LNCAP (cell line): ENCODE measurements around the gene FRMD4A.

ENCODE experiments used
- TF ChIP-seq, protein P1 (sequence below): fragments of 450-650 bp; IDR thresholded peaks from 2 replicates; pipeline ENCODE4 v1.5.1; 2017; ENCODE audit warnings: mild to moderate bottlenecking

FRMD4A gene

DNA sequence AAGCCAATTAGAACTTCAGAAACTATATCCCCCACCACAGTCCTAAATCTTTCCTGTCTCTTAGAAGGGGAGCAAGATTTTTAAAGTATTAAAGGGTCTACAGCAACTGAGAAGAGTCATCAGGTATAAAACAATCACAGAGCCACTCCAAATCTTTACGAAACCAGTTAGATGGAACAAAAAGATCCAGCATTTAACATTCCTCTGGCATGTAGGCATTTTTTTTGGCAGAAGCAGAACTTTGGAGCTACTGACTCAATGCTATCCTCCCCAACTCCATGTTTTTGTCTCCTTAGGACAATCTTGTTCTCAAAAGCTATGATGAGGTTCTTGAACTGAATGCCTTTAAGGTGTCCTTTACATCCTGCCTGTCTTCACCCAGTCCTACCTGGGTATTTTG is 410.7 kb downstream of the FRMD4A start:
- TF ChIP-seq, protein P1, sequence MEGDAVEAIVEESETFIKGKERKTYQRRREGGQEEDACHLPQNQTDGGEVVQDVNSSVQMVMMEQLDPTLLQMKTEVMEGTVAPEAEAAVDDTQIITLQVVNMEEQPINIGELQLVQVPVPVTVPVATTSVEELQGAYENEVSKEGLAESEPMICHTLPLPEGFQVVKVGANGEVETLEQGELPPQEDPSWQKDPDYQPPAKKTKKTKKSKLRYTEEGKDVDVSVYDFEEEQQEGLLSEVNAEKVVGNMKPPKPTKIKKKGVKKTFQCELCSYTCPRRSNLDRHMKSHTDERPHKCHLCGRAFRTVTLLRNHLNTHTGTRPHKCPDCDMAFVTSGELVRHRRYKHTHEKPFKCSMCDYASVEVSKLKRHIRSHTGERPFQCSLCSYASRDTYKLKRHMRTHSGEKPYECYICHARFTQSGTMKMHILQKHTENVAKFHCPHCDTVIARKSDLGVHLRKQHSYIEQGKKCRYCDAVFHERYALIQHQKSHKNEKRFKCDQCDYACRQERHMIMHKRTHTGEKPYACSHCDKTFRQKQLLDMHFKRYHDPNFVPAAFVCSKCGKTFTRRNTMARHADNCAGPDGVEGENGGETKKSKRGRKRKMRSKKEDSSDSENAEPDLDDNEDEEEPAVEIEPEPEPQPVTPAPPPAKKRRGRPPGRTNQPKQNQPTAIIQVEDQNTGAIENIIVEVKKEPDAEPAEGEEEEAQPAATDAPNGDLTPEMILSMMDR: no peak

DNA sequence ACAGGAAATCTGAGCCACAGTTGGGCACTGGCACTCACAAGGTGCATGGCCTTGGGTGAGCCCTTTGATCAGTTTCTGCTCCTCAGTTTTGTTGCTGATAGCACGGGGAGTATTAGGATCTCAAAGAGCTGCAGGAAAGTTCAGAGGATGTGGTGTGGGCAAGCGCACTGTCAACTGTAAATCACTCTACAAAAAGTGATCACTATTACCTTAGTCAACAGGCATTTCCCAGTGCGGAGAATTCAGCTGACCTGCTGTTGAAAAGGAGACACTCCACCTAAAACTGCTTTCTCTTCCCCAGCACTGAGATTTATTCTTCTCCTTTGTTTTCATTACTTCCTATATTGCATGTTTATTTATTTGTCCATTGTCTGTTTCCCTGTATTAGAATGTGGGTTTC is 412.9 kb downstream of the FRMD4A start:
- TF ChIP-seq, protein P1: no peak

DNA sequence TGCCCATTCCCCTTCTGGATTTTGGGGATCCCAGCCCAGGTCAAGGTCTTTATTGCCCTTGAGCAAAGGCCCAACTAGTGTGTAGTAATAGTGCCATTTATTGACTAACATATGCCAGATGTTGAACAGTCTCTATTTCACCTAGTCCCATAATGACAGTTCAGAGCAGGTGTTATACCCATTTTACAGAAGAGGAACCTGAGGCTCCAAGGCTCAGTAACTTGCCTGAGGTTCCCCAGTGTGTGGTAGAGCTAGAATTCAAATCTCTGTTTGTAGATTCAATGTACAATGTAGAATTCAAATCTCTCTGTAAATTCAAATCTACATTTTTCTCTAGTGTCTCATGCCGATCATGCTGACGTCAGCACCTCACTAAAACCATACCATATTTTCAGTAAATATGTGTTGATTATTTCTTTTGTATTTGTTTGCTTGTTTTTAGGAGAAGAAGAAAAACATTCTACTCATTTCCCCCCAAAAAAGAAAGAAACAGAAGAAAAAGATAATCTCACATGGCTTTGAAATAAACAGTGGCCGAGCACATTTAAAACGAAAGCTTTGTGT is 414.3 kb downstream of the FRMD4A start:
- TF ChIP-seq, protein P1: no peak

DNA sequence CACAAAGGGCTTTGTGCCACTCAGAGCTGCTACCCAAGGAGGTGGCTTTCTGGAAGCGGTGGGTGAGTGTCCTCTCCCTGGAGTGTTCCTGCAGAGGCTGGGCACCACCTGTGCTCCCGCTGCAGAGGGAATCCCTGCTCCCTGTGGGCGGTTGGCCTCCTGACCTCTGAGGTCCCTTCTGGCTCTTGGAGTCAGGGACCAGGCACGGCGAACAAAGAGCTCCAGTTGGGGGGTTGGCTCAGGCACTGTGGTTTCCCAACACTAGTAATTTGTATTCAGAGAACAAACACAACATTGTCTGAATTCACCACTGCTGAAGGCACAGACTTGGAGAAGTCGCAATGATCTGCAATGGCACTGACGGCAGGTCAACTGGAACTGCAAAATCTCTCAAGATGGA is 415.0 kb downstream of the FRMD4A start:
- TF ChIP-seq, protein P1: no peak

DNA sequence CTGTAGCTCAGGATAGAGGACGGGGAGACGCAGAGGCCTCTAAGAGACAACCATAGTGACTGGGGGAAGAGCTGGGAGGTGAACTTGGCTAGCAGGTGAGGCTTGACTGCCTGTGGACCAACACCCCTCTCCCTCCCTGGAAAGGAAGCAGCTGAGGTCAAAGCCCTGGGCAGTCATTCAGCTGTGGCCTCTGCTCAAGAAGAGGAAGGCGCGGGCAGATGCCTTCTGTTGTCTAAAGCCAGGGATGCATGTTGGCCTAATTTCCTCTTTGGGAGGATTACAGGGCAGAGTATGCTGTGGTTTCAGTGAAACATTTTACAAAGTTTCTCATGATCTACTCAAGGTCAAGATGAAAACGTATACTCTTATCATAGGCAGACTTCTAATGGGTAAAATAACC is 416.8 kb downstream of the FRMD4A start:
- TF ChIP-seq, protein P1: no peak

DNA sequence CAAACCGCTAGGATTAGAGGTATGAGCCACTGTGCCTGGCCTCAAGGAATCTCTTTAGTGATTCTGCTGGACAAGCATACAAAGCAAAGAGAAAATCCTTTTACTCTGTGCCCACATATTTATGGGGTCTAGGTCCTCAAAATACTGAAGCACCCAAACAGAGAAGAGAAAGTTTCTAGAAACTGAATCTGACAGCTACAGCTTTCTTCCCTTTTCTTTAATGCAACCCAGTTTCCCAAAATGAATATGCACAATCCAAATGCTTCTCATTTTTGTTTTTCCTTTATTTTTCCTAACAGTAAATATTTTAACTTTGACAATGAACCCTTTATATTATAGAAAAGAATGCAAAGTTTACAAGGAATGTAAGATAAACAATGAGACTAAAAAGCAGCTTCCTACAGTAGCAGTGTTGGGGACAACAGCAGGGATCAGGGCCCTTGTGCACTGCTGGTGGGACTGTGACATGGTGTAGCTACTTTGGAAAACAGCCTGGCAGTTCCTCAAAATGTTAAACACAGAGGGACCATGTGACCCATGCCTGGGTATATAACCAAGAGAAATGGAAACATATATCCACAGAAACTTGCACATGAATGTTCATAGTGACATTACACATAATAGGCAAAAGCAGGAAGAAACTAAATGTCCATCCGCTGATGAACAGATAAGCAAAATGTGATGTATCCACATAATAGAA is 418.8 kb downstream of the FRMD4A start:
- TF ChIP-seq, protein P1: no peak

DNA sequence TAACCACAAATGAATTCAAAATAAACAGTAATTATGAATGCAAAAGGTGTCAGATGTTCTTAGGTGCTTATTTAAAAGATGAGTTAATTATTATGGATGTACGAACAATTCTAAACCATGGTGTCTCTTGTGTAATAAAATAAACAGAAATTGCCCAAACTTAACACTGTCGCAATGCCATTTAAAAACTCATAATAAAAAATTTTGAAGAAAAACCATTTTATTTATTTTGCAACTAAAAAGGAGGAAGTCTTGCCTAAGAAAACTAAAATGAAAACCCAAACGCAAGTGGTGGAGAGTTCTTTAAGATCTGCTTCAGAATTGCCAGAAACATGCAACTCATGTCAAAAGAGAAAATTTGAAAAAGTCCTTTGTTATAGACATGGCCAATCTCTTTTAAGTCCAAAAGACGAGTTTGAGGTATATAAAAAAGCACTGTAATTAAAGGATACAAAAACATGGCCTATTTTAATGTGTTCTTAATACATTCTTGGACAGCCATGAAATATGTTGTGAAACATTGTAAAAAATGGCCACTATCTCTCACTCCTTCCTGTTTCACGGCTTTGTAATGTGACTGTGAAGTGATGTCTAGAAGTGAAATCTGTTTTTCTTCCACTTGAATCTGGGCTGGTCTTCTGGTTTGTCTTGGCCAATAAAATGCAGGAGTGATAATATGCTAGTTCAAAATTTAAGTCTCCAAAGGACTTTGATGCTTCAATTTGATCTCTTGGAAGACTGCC is 421.0 kb downstream of the FRMD4A start:
- TF ChIP-seq, protein P1: no peak
